Endothelial cell of umbilical vein (primary cell): ENCODE measurements around the gene ATP5PB.

ENCODE experiments used
- CTCF ChIP-seq, 2 donors: IDR thresholded peaks; 1 replicate in 1 of 2; 2 replicates in 1 of 2; pipeline ENCODE4 v1.5.1; 2011; ENCODE audit warnings: low read length in 2 of 2, mild to moderate bottlenecking in 2 of 2, moderate library complexity in 2 of 2, control low read depth in 1 of 2, inconsistent platforms in 1 of 2, low read depth in 1 of 2; ENCODE audit not compliant: insufficient read depth in 1 of 2; ENCODE audit errors: extremely low read depth in 1 of 2
- EZH2 ChIP-seq: IDR thresholded peaks from 2 replicates; pipeline ENCODE4 v1.6.1; 2012; ENCODE audit warnings: borderline replicate concordance, low read depth, mild to moderate bottlenecking, moderate library complexity, low read length, inconsistent platforms; ENCODE audit not compliant: severe bottlenecking
- FOS ChIP-seq: IDR thresholded peaks from 2 replicates; pipeline ENCODE4 v1.6.1; 2011; ENCODE audit warnings: mild to moderate bottlenecking, low read length, moderate library complexity, borderline replicate concordance; ENCODE audit not compliant: insufficient read depth
- JUN ChIP-seq: IDR thresholded peaks from 2 replicates; pipeline ENCODE4 v1.6.1; 2011; ENCODE audit warnings: borderline replicate concordance, low read depth; ENCODE audit not compliant: insufficient read length, insufficient read depth
- MYC ChIP-seq: IDR thresholded peaks from one replicate; pipeline ENCODE4 v1.6.1; 2011; ENCODE audit warnings: mild to moderate bottlenecking, low read depth, low read length
- POLR2A ChIP-seq: IDR thresholded peaks from 2 replicates; pipeline ENCODE4 v1.6.1; 2012; ENCODE audit warnings: low read depth, mild to moderate bottlenecking, control low read depth, low read length
- POLR2AphosphoS5 ChIP-seq: IDR thresholded peaks from 2 replicates; pipeline ENCODE4 v1.6.1; 2012; ENCODE audit warnings: low read depth, mild to moderate bottlenecking, control low read depth, low read length, moderate library complexity; ENCODE audit not compliant: insufficient read depth

GRCh38 chr1:111474106-111474505 lies 24.8 kb downstream of the ATP5PB start:
- TF ChIP-seq POLR2AphosphoS5, result no peak
- TF ChIP-seq CTCF (IDR thresholded peaks at IDR 0.05; ENCODE audit: extremely low read depth in 1 of 2, insufficient read depth in 1 of 2, low read depth in 1 of 2, low read length in 2 of 2), result no peak
- no peak for TF ChIP-seq POLR2A
- TF ChIP-seq FOS, result no peak
- TF ChIP-seq EZH2, result no peak
- no peak for TF ChIP-seq JUN
- TF ChIP-seq MYC, result no peak
